Pancreas (tissue), 10 donors: ENCODE results near the gene SIRT4. TPM values are rescaled to one million over a fixed set of nuclear protein-coding genes. Genes with fewer than 3 reads are reported as not detected.
"Not testable (repeated sequence)": the region's sequence is repeated elsewhere in the genome, so short reads cannot be mapped to it uniquely, and the experiment has no call there.

ENCODE experiments used
- ATAC-seq, 4 donors: fragments of 200-7000 bp; cut with Tn5 transposase; one replicate each; pipeline versions ENCODE4 v1.8.0 to v1.9.1; 2020; ENCODE audit warnings: mild to moderate bottlenecking in 4 of 4, moderate library complexity in 4 of 4
- DNase-seq, 6 donors: peaks; one replicate each; pipeline ENCODE4 v3.0.0-alpha.2; 2020
- FAIRE-seq: peaks from 2 replicates; lab custom pipeline; 2012; peaks lifted over from hg19 to GRCh38; lab: Jason Lieb, UNC
- H3K27ac ChIP-seq, 4 donors: fragments of 200-600 bp; sonication (generic); 1 replicate in 3 of 4; 2 replicates in 1 of 4; pipeline versions ENCODE4 v1.5.0 to v1.8.0; 2020
- H3K27me3 ChIP-seq, 4 donors: fragments of 200-600 bp; one replicate each; pipeline ENCODE4 v1.8.0; 2021
- H3K36me3 ChIP-seq, 3 donors: fragments of 200-600 bp; sonication (generic) in 1 of 3; one replicate each; pipeline versions ENCODE4 v1.5.0 to v1.8.0; 2020 to 2021
- H3K4me1 ChIP-seq, 3 donors: fragments of 200-600 bp; one replicate each; pipeline ENCODE4 v1.8.0; 2021
- H3K4me3 ChIP-seq, 4 donors: fragments of 200-600 bp; sonication (generic) in 2 of 4; one replicate each; pipeline versions ENCODE4 v1.5.0 to v1.8.0; 2020 to 2021
- H3K9me3 ChIP-seq, 4 donors: fragments of 200-600 bp; one replicate each; pipeline ENCODE4 v1.8.0; 2021
- WGBS, 2 donors: extraction: QIAGEN DNeasy Blood & Tissue Kit; methylation state at CpG; one replicate each; pipeline ENCODE4 v1.1.7; 2013; 5-methylcytosine and 5-hydroxymethylcytosine counted together
- intact Hi-C, 3 donors: fragments of 100-400 bp; cut with DNase I; formaldehyde crosslinking; loops; one replicate each; pipeline versions ENCODE4 v1.11.1 to v1.14.2; 2022
- polyA plus RNA-seq, 2 donors: library from polyadenylated mRNA; stranded (reverse); fragments of 200-250 nt; gene quantifications; one replicate each; pipeline ENCODE4 v1.2.3, GENCODE V29; 2013
- total RNA-seq, 6 donors: library from RNA; stranded (reverse); fragmentation: NEBNext Ultra II Directional in 4 of 6; extraction: Animal tissue kit (Norgen Biotek cat#: 25700) in 4 of 6; gene quantifications; one replicate each; pipeline versions ENCODE4 v1.2.1 to v1.2.4, GENCODE V29; 2021 to 2023
- TF ChIP-seq, protein P1 (sequence below), 4 donors: fragments of 200-600 bp; sonication (generic) in 3 of 4; IDR thresholded peaks; one replicate each; pipeline versions ENCODE4 v1.5.0 to v1.8.0; 2021; ENCODE audit warnings: antibody characterized with exemption in 4 of 4
- donor health status: healthy with polysubstance abuse.
- donor health status: DM: no; HTN: no; CAD: no; lungs with moderate emphysema.
- donor health status: DM: no; HTN: no; CAD: no.
- donor health status: control.
- donor health status: control.
- donor health status: Bipolar disorder and iron deficiency.
- donor health status: DM: yes; HTN: yes; CAD: no.
- donor health status: DM: no; HTN: no; CAD: no.
- donor health status: DM: no; HTN: no; CAD: no.
- donor health status: DM: yes; HTN: yes; CAD: no.

The SIRT4 gene, protein sequence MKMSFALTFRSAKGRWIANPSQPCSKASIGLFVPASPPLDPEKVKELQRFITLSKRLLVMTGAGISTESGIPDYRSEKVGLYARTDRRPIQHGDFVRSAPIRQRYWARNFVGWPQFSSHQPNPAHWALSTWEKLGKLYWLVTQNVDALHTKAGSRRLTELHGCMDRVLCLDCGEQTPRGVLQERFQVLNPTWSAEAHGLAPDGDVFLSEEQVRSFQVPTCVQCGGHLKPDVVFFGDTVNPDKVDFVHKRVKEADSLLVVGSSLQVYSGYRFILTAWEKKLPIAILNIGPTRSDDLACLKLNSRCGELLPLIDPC
- total RNA-seq (1 to 10 TPM in 4 of 6 donors, under 1 TPM in 2; 0.56 to 2.4 (median 1.3) TPM), polyA plus RNA-seq (1 to 10 TPM; 1.4 to 2.1 TPM)

DNA sequence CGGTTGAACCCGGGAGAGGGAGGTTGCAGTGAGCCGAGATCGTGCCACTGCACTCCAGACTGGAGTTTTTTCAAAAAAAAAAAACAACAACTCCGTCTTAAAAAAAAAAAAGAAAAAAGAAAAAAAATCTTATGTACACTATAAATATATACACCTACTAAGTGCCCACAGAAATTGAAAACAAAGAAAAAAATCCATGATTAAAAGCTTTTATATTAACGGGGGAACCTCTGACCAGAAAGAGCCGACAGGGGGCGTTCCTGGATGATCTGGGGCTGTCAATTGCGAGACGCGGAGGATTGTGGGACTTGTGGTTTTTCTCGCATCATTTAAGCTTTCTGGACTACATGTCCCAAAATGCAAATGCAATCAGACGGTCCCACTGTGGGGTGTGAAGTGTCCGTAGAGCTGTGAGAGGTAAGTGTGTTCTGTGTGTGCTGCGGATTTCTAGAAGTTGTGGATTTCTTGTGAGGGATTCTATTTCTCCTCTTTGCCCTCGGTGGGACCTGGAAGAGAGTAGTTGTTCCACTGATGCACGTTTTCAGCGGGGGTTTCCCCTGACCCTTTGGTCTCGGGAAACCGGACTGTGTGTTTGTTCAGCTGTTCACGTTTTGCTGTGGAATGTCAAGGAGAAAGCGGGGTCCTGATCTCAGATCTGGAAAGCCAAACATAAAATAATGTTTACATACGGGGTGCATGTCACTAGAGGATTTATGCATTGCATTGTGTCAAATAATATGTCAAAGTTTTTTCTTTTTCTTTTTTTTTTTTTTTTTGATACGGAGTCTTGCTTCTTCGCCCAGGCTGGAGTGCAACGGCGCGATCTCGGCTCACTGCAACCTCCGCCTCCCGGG is at the start of gene SIRT4:
SIRT4 (plus strand) TSS at position 360 of the 854 bp plus-strand sequence. CDS start 1,241 bp downstream, outside the sequence.
- no peaks in the 10 kb centered on the region for H3K27me3 ChIP-seq
- TF ChIP-seq, protein P1, sequence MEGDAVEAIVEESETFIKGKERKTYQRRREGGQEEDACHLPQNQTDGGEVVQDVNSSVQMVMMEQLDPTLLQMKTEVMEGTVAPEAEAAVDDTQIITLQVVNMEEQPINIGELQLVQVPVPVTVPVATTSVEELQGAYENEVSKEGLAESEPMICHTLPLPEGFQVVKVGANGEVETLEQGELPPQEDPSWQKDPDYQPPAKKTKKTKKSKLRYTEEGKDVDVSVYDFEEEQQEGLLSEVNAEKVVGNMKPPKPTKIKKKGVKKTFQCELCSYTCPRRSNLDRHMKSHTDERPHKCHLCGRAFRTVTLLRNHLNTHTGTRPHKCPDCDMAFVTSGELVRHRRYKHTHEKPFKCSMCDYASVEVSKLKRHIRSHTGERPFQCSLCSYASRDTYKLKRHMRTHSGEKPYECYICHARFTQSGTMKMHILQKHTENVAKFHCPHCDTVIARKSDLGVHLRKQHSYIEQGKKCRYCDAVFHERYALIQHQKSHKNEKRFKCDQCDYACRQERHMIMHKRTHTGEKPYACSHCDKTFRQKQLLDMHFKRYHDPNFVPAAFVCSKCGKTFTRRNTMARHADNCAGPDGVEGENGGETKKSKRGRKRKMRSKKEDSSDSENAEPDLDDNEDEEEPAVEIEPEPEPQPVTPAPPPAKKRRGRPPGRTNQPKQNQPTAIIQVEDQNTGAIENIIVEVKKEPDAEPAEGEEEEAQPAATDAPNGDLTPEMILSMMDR (IDR thresholded peaks at IDR 0.05): peak; percentile 44 to 64 (median 60)
- H3K4me3 ChIP-seq: peak within 1 kb of the TSS; percentile 9 to 48 (median 24)
- FAIRE-seq (peak; percentile 97), ATAC-seq (peak; percentile 92 to 95 (median 94)), DNase-seq (peak; percentile 83 to 92 (median 84))
- H3K9me3 ChIP-seq: no peaks in the 10 kb centered on the region
- peak within 1 kb of the TSS; percentile 66 to 77 (median 75) for H3K27ac ChIP-seq
- intact Hi-C loops: no loop called here
- no peaks in the 10 kb centered on the region for H3K36me3 ChIP-seq
- peaks cover 0 to 15% (median 0%) of the 10 kb centered on the region in 3 donors for H3K4me1 ChIP-seq
- 3 to 5% methylated on average over 31 of the region's 31 CpGs for WGBS, 2 donors

DNA sequence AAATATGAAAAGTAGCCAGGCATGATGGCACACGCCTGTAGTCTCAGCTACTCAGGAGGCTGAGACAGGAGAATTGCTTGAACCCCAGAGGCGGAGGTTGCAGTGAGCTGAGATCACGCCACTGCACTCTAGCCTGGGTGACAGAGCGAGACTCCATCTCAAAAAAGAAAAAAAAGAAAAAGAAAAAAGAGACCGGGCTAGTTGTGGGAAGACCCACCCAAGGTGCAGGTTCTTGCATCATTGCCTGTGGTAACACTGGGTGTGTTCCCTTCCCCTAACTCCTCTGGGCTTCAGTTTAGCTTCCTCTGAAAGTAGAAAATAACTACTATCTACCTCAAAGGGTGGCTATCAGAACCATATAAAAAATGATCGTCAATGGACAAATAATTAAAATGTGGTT is 48.8 kb upstream of the SIRT4 start:
- intact Hi-C loops, H3K36me3 ChIP-seq, H3K4me3 ChIP-seq, FAIRE-seq, H3K27ac ChIP-seq, H3K27me3 ChIP-seq, H3K9me3 ChIP-seq, DNase-seq, ATAC-seq: not testable (repeated sequence)
- peaks cover 9 to 27% (median 11%) of the 10 kb centered on the region in 3 donors for H3K4me1 ChIP-seq
- 82 to 88% methylated on average over 6 of the region's 6 CpGs for WGBS, 2 donors

DNA sequence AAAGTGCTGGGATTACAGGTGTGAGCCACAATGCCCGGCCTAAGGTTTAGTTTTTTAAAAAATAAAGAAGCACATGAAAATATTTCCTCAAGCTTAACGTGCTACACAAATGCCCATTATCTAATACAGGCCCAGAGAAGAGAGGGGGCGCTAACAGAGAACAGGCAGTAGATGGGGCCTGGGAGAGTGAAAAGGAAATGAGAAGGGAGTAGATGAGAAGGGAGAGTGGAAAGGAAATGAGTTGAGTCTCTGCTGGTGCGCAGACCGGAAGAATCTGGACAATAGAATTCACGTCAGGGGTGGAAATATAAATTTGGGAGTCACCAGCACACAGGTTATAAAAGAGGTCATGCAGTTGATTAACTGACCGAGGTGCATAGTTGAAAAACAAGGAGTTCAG is 47.3 kb upstream of the SIRT4 start:
- intact Hi-C loops: no loop called here
- DNase-seq: no peak
- no peak for FAIRE-seq
- peak overlapping the region in 2 of 4 donors; percentile 2 to 67 for H3K27ac ChIP-seq
- H3K4me1 ChIP-seq: peaks cover 9 to 27% (median 11%) of the 10 kb centered on the region in 3 donors
- no peaks in the 10 kb centered on the region for H3K27me3 ChIP-seq
- H3K4me3 ChIP-seq: no peak overlapping the region
- H3K36me3 ChIP-seq: no peaks in the 10 kb centered on the region
- 52 to 54% methylated on average over 7 of the region's 7 CpGs for WGBS, 2 donors
- TF ChIP-seq, protein P1 (IDR thresholded peaks at IDR 0.05): no peak
- no peaks in the 10 kb centered on the region for H3K9me3 ChIP-seq
- ATAC-seq: peak; percentile 22 to 45 (median 31)

DNA sequence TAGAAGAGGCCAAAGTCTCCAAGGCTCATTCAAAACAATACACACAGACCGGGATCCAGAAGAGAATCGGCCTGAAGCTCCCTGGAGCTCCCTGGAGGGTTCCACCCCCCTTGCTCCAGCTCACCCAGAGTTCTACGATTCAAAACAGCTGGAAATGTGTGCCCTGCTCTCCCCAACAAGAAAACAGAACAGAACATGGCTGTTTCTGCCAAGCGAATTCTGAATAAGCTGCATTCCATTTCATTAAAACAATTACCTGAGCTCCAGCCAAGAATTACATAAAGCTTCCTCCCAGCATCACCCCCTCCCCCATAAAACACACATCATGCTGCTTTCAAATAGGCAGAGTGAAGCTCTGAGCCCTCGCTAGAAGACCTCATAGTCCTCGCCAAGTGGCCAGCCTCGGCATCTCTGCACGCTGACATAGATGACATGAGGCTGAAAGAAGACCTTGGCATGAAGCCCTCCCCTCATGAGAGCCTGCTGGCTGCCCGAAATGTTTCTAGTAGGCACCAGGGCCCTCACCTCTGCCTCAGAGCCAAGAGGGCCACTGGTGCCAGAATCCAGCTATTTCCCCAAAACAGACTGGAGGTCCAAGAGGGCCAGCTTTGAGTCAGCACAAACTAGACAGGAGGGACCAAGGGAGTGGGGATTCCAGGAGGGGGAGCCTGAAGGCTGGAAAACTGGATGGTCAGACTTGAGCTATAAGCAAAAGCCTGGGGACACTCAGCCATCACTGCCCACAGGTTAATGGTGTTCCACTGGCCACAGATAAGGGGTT is 44.9 kb upstream of the SIRT4 start:
- no peaks in the 10 kb centered on the region for H3K27me3 ChIP-seq
- peak overlapping the region; percentile 22 to 73 (median 54) for H3K27ac ChIP-seq
- H3K9me3 ChIP-seq: no peaks in the 10 kb centered on the region
- DNase-seq (peak in 4 of 6 donors; percentile 43 to 56 (median 52)), ATAC-seq (peak; percentile 51 to 84 (median 75)), FAIRE-seq (no peak)
- H3K36me3 ChIP-seq: no peaks in the 10 kb centered on the region
- WGBS, 2 donors: 29 to 33% methylated on average over 9 of the region's 9 CpGs
- TF ChIP-seq, protein P1 (IDR thresholded peaks at IDR 0.05): no peak
- no peak overlapping the region for H3K4me3 ChIP-seq
- intact Hi-C loops: no loop called here
- peaks cover 11 to 30% (median 11%) of the 10 kb centered on the region in 3 donors for H3K4me1 ChIP-seq
